Activated B cell treated with CpG ODN at 0.5 μM for 24 hours (primary cell): ENCODE measurements around the gene ARRB2. TPM values are rescaled to one million over a fixed set of nuclear protein-coding genes. Genes with fewer than 3 reads are reported as not detected.
"Not testable (repeated sequence)": the region's sequence is repeated elsewhere in the genome, so short reads cannot be mapped to it uniquely, and the experiment has no call there.

Experiments used
- ATAC-seq: fragments of 200-7000 bp; cut with Tn5 transposase; one replicate; pipeline ENCODE4 v1.10.0; 2021; ENCODE audit warnings: low read depth, mild to moderate bottlenecking, moderate library complexity
- CTCF ChIA-PET: fragments of 350-600 bp; sonication (Branson Sonifier 250); formaldehyde crosslinking; loops from one replicate; lab custom pipeline; 2021; ENCODE audit warnings: antibody characterized with exemption; lab: Charles Lee
- POLR2A ChIA-PET: fragments of 350-600 bp; sonication (Branson Sonifier 250); formaldehyde crosslinking; loops from one replicate; lab custom pipeline; 2021; ENCODE audit warnings: antibody characterized with exemption; lab: Charles Lee
- DNase-seq: peaks from one replicate; pipeline ENCODE4 v3.0.0; 2022
- H3K27ac Mint-ChIP-seq: one replicate; pipeline ENCODE4 v1.8.0; 2020; ENCODE audit warnings: mixed read lengths
- H3K27me3 Mint-ChIP-seq: one replicate; pipeline ENCODE4 v1.8.0; 2021; ENCODE audit warnings: mixed read lengths
- H3K36me3 Mint-ChIP-seq: one replicate; pipeline ENCODE4 v1.8.0; 2021; ENCODE audit warnings: low read depth, mixed read lengths
- H3K4me1 Mint-ChIP-seq: one replicate; pipeline ENCODE4 v1.8.0; 2021; ENCODE audit warnings: mixed read lengths
- H3K4me3 Mint-ChIP-seq: one replicate; pipeline ENCODE4 v1.8.0; 2020; ENCODE audit warnings: mild to moderate bottlenecking, mixed read lengths
- H3K9me3 Mint-ChIP-seq: one replicate; pipeline ENCODE4 v1.8.0; 2020; ENCODE audit warnings: mixed read lengths
- CTCF ChIP-seq: fragments of 200-600 bp; IDR thresholded peaks from one replicate; pipeline ENCODE4 v1.8.0; 2022; ENCODE audit warnings: antibody characterized with exemption, mild to moderate bottlenecking
- intact Hi-C: fragments of 100-400 bp; cut with micrococcal nuclease; formaldehyde crosslinking; loops from one replicate; pipeline ENCODE4 v1.15.1; 2024
- total RNA-seq: library from RNA; stranded (reverse); gene quantifications from 2 replicates; pipeline ENCODE4 v1.2.3, GENCODE V29; 2022

The ARRB2 gene
- total RNA-seq, 1 donor from 2014 or later: 52.0 TPM

GRCh38 chr17:4690745-4691144, 19.7 kb upstream of the ARRB2 start:
- POLR2A ChIA-PET: no interaction called here

GRCh38 chr17:4691686-4692085, 18.7 kb upstream of the ARRB2 start:
- peaks cover 11% of the 10 kb centered on the region for H3K4me1 Mint-ChIP-seq
- CTCF ChIA-PET: no interaction called here
- TF ChIP-seq CTCF: no peak
- no peak overlapping the region for H3K27ac Mint-ChIP-seq
- no peak for ATAC-seq
- peaks cover 61% of the 10 kb centered on the region for H3K36me3 Mint-ChIP-seq
- H3K9me3 Mint-ChIP-seq: no peaks in the 10 kb centered on the region
- H3K27me3 Mint-ChIP-seq: no peaks in the 10 kb centered on the region
- intact Hi-C loops: no loop called here
- no peak overlapping the region for H3K4me3 Mint-ChIP-seq
- DNase-seq: no peak
- POLR2A ChIA-PET: no interaction called here

More at GRCh38 chr17:4690745-4691144, 19.7 kb upstream of the ARRB2 start:
- Mint-ChIP-seq H3K4me1 (peaks cover 3% of the 10 kb centered on the region), H3K4me3 (no peak overlapping the region), H3K27me3 (no peaks in the 10 kb centered on the region), H3K9me3 (no peaks in the 10 kb centered on the region), H3K27ac (no peak overlapping the region), H3K36me3 (peaks cover 59% of the 10 kb centered on the region)
- CTCF ChIA-PET: no interaction called here
- no peak for DNase-seq
- no peak for TF ChIP-seq CTCF
- intact Hi-C loops: no loop called here
- no peak for ATAC-seq

- Mint-ChIP-seq H3K9me3 (no peaks in the 10 kb centered on the region), H3K27me3 (no peaks in the 10 kb centered on the region), H3K4me3 (no peak overlapping the region), H3K27ac (no peak overlapping the region), H3K4me1 (peaks cover 16% of the 10 kb centered on the region), H3K36me3 (peaks cover 59% of the 10 kb centered on the region)
- ChIA-PET POLR2A (no interaction called here), CTCF (no interaction called here)
- no peak for ATAC-seq
- DNase-seq: no peak
- intact Hi-C loops: no loop called here
- no peak for TF ChIP-seq CTCF
Observed at GRCh38 chr17:4693416-4693815, 17.0 kb upstream of the ARRB2 start.

GRCh38 chr17:4696437-4696805, 14.0 kb upstream of the ARRB2 start:
- intact Hi-C loops: no loop called here
- no peak for TF ChIP-seq CTCF
- H3K36me3 Mint-ChIP-seq: peaks cover 31% of the 10 kb centered on the region
- no peaks in the 10 kb centered on the region for H3K9me3 Mint-ChIP-seq
- H3K4me1 Mint-ChIP-seq: peaks cover 15% of the 10 kb centered on the region
- DNase-seq (no peak), ATAC-seq (peak; percentile 21)
- peak overlapping the region; percentile 77 for H3K27ac Mint-ChIP-seq
- H3K4me3 Mint-ChIP-seq: no peak overlapping the region
- H3K27me3 Mint-ChIP-seq: no peaks in the 10 kb centered on the region
- POLR2A ChIA-PET: no interaction called here
- CTCF ChIA-PET: interaction anchor here (1.2 kb wide), 1 partner anchor 185 kb away, joined by 3 read pairs; no protein-coding TSS in a partner anchor

GRCh38 chr17:4699401-4700056, 10.9 kb upstream of the ARRB2 start:
- CTCF ChIA-PET, H3K27me3 Mint-ChIP-seq, DNase-seq, H3K4me3 Mint-ChIP-seq, ATAC-seq, POLR2A ChIA-PET, intact Hi-C loops, H3K9me3 Mint-ChIP-seq, H3K27ac Mint-ChIP-seq: not testable (repeated sequence)
- Mint-ChIP-seq H3K36me3 (peaks cover 22% of the 10 kb centered on the region), H3K4me1 (peaks cover 33% of the 10 kb centered on the region)
